IPS-15b (cell line): ENCODE measurements around the gene MAEL.
A peak's percentile ranks its signal among the peaks of the same experiment; 100 is the strongest.

Experiments
- H3K27me3 ChIP-seq: one replicate; pipeline ENCODE4 v1.6.1; 2013; ENCODE audit warnings: low read length; ENCODE audit not compliant: control insufficient read depth, insufficient read depth
- H3K36me3 ChIP-seq: one replicate; pipeline ENCODE4 v1.6.1; 2013; ENCODE audit warnings: low read length; ENCODE audit not compliant: control insufficient read depth, insufficient read depth
- H3K4me1 ChIP-seq: one replicate; pipeline ENCODE4 v1.6.1; 2013; ENCODE audit warnings: mild to moderate bottlenecking, low read length; ENCODE audit not compliant: control insufficient read depth, insufficient read depth
- H3K4me3 ChIP-seq: one replicate; pipeline ENCODE4 v1.5.1; 2013; ENCODE audit warnings: low read depth, low read length
- H3K9ac ChIP-seq: one replicate; pipeline ENCODE4 v1.6.1; 2013; ENCODE audit warnings: low read depth, mild to moderate bottlenecking, low read length
- H3K9me3 ChIP-seq: one replicate; pipeline ENCODE4 v1.6.1; 2013; ENCODE audit warnings: mild to moderate bottlenecking, low read length; ENCODE audit not compliant: control insufficient read depth, insufficient read depth

The MAEL gene

DNA sequence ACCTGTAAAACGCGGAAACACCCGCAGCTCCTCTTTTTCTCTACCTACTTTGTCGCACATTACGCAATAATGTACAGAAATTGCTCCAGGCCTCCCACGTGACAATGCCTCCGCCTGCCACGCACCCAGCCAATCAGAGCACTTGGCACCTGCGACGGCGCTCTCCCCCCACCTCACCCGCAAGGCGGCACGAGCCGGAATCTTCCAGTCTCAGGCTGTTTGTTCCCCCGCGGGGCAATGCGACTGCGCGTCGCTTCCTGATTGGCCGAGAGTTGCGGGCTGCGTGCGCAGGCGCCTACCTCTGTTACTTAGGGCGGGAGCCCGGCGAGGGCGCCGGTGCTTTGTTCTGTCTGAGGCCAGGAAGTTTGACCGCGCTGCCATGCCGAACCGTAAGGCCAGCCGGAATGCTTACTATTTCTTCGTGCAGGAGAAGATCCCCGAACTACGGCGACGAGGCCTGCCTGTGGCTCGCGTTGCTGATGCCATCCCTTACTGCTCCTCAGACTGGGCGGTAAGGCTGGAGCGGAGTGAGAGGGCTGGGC, at the start of gene MAEL:
TSS of gene MAEL (plus strand) at position 307 of the 542 bp plus-strand sequence. CDS start at position 380, 73 bp downstream.
- H3K9ac ChIP-seq = no peak within 1 kb of the TSS
- H3K36me3 ChIP-seq = no peaks in the 10 kb centered on the region

DNA sequence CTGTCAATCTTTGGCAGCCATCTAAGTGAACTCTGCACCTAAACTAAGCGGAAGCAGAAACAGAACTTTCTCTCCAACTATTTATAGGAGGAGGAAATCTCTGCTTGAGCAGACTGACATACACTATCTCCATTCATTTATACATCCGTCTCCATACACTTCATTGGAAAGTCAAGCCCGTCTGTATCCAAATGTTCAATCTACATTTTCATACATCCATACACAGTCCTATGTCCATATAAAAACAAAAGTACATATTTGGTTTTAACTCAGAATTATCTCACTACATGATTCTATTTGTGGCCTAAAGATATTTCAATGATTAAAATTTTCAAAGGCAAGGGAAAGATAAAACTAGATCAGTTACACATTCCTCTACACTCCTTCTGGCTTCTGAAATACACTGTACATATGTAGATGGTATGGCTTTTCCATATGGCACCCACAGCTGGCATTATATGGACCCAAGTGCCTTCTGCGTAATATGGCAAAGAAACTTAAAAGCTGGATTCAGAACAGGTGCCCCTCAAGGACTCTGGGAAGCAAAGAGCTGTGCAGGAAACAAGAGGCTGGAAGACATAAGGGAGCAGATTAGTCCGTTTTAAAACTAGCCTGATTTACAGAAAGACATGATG, 49.2 kb upstream of the MAEL start:
- no peaks in the 10 kb centered on the region for H3K4me1 ChIP-seq
- no peak overlapping the region for H3K9ac ChIP-seq
- no peaks in the 10 kb centered on the region for H3K36me3 ChIP-seq
- no peaks in the 10 kb centered on the region for H3K9me3 ChIP-seq
- H3K27me3 ChIP-seq = peaks cover 5% of the 10 kb centered on the region
- H3K4me3 ChIP-seq = no peak overlapping the region

More for the DNA sequence above, at the start of gene MAEL:
- H3K4me1 ChIP-seq = no peaks in the 10 kb centered on the region
- no peaks in the 10 kb centered on the region for H3K27me3 ChIP-seq
- no peaks in the 10 kb centered on the region for H3K9me3 ChIP-seq
- H3K4me3 ChIP-seq = no peak within 1 kb of the TSS

DNA sequence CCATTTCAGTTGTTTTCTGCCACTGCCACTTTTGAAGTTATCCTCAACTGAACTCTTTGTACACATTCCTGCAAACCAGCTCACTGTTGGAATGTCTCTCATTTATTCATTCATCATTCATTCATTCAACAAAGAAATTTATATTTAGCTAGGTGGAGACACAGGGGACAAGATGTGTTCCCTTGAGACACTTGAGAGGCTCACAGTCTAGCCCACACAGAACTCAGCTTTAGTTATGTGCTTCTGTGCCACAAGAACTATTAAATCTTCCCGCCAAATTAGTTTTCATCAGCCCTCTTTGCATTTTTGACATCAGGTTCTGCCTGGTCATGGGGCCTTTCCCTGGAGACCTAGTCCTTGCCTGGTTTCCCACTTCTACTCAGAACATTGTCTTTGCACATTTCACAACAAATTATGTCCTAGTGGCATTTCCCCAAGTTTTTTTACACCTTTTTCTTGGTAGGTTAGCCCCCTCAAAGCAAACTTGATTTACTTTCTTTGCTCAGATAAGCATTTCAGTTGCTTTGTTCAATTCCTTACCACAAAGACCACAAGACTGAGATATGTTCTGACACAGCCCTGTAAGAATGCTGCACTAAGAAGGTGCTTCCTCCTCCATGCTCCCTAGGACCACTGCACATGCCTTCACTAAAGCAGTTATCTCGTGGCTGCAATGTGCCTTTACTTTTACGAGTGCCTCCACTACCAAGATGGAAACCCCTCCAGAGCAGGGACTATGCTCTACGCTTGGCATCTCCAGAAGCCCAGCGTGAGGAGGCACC, 44.7 kb upstream of the MAEL start:
- H3K9me3 ChIP-seq = no peaks in the 10 kb centered on the region
- H3K27me3 ChIP-seq = peaks cover 41% of the 10 kb centered on the region
- H3K4me1 ChIP-seq = no peaks in the 10 kb centered on the region
- H3K4me3 ChIP-seq = no peak overlapping the region
- H3K9ac ChIP-seq = no peak overlapping the region
- H3K36me3 ChIP-seq = no peaks in the 10 kb centered on the region

DNA sequence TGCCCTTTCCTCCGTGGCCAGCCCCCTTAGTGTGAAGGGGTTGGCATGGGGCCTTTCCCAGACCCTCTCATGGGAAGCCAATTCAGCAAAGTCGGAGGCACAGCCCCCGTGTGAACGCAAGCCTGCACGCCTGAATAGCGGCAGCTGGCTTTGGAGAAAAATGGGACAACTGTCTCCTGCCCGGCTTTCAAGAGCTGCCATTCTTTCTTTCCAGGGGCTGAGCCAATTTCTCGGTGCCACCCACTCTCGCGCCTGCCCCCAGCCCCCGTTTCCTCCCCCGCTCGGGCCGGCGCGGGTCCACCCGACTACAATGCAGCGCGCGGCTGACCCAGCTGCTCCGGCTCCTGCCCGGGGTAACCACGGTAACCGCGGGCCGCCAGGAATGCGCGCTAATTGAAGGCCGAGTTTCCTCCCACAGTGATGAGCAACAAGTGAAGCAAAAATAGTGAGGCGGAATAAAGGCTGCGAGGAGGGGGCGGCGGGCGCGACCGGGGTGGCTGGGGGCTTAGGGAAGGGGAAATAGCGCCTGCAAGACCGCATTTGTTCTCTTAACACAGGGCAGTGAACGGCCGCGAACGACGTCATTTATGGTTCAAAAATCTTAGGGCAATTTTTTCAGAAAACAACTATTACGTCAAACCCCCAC, 41.6 kb upstream of the MAEL start:
- Histone ChIP-seq H3K4me3 (peak overlapping the region; percentile 42), H3K9ac (no peak overlapping the region), H3K27me3 (peaks cover 41% of the 10 kb centered on the region), H3K36me3 (no peaks in the 10 kb centered on the region), H3K4me1 (peaks cover 2% of the 10 kb centered on the region), H3K9me3 (no peaks in the 10 kb centered on the region)

DNA sequence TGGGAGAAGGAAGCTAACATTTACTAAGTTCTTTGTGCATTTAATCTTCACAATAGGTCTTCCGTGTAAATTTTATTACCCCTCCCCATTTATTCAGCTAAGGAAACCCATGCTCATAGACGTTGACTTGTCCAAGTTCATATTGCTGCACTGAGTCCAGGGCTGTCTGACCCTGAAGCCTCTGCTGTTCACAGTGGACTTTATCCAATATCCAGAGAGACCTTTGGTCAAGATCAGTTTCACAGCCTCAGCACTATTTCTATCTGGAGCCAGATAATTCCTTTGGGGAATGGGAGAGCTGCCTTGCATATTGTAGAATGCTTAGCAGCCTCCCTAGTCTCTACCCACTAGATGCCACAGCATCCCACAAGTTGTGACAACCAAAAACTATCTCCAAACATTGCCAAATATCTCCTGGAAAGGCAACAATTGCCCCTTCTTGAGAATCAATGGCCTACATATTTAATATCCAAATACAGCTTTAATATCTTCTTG, 40.2 kb upstream of the MAEL start:
- H3K4me3 ChIP-seq = no peak overlapping the region
- H3K27me3 ChIP-seq = peaks cover 39% of the 10 kb centered on the region
- no peak overlapping the region for H3K9ac ChIP-seq

DNA sequence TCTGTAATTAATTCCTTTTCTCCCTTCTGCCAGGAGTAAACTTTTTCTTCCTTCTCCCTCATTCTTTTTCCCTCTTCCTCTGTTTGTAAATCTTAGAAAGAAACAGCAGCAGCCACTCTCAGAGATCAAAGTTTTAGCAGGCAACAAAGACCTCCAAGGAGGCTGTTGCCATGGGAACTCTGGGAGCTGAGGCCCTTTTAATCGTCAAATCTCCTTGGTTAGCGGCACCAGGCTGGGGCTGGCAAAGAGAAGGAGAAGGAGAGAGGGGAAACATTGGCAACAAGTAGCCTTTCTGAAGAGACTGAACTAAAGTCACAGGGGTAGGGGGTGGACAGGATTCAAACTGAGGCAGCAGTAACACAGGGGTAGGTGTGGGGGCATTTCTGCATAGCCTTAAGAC, 38.9 kb upstream of the MAEL start:
- H3K27me3 ChIP-seq = peaks cover 34% of the 10 kb centered on the region
- H3K4me1 ChIP-seq = peaks cover 2% of the 10 kb centered on the region
- no peak overlapping the region for H3K4me3 ChIP-seq
- H3K9me3 ChIP-seq = no peaks in the 10 kb centered on the region
- no peak overlapping the region for H3K9ac ChIP-seq
- H3K36me3 ChIP-seq = no peaks in the 10 kb centered on the region

More for the DNA sequence above, 40.2 kb upstream of the MAEL start:
- Histone ChIP-seq H3K9me3 (no peaks in the 10 kb centered on the region), H3K36me3 (no peaks in the 10 kb centered on the region), H3K4me1 (peaks cover 2% of the 10 kb centered on the region)

DNA sequence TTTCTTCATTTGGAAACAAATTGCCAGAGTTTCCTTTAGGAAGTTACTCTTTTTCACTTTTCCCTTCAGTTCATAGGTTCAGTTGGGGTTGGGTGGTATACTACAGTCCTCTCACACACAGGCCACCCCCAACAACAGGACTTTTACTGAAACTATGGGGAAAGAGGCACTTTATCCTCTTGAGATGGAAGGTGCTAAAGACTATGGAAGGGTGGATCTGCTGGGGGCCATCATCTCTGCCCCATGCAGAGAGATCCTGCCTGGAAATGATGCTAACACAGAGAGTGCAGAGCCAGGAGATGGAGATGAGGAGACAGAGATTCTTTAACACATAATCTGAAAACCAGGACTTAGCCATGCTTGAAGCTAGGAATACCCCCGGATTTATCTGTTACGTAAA, 38.0 kb upstream of the MAEL start:
- H3K9me3 ChIP-seq = no peaks in the 10 kb centered on the region
- peaks cover 27% of the 10 kb centered on the region for H3K27me3 ChIP-seq
- H3K4me3 ChIP-seq = no peak overlapping the region
- peaks cover 2% of the 10 kb centered on the region for H3K4me1 ChIP-seq
- no peak overlapping the region for H3K9ac ChIP-seq
- H3K36me3 ChIP-seq = no peaks in the 10 kb centered on the region

DNA sequence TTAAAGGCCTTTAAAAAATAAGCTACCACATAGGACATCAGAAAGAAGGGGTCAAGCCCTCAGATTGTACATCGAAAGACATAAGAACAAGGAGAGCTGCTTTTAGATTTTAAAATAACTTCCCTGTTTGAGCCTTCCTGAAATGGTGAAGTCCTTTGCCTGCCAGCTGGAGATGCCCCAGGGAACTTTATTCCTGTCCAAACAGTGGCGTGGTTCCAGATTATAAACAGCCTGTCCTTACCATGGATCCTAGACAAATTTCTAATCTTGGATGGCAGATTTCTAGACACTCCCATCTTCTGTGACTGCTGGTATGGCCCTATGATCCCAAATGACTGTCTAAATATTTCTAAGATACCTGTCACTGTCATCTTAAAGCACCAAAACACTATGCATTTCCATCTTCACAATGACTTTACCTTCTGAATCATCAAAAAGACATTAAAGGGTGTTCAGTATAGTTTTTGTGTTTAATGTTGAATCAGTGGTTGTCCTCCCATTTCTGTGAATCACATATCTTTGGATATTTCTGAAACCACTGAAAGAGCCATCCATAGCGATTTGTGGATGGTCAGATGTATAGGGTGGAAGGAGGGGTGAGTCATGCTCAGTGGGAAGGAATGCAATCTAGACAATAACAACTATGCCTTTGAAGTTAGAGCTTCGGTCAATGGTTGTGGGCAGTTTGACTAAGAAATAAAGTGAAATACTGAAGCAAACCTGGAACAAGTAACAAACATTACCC, 36.9 kb upstream of the MAEL start:
- Histone ChIP-seq H3K27me3 (peaks cover 16% of the 10 kb centered on the region), H3K9ac (no peak overlapping the region), H3K9me3 (no peaks in the 10 kb centered on the region), H3K36me3 (no peaks in the 10 kb centered on the region), H3K4me1 (peaks cover 2% of the 10 kb centered on the region), H3K4me3 (no peak overlapping the region)

DNA sequence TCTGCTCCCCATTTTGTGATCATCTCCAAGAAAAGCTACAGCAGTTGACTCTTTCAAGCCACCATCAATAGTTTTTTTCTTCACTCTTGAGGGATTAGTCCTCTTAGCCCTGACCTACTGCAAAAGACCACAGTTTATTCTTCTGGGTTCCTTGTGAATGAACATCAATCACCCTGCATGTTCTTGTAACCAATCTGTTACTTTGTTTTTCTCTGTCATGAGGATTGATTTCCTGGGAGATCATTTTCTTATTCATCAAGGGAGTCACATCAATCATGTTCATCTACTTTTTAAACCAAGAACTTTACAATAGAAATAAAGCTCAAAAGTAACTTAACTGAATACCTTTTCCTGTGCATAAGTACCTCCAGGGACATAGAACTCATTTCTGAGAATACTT, 35.6 kb upstream of the MAEL start:
- H3K4me3 ChIP-seq = no peak overlapping the region
- no peaks in the 10 kb centered on the region for H3K36me3 ChIP-seq
- no peaks in the 10 kb centered on the region for H3K9me3 ChIP-seq
- H3K27me3 ChIP-seq = peaks cover 6% of the 10 kb centered on the region
- peaks cover 2% of the 10 kb centered on the region for H3K4me1 ChIP-seq
- H3K9ac ChIP-seq = no peak overlapping the region

DNA sequence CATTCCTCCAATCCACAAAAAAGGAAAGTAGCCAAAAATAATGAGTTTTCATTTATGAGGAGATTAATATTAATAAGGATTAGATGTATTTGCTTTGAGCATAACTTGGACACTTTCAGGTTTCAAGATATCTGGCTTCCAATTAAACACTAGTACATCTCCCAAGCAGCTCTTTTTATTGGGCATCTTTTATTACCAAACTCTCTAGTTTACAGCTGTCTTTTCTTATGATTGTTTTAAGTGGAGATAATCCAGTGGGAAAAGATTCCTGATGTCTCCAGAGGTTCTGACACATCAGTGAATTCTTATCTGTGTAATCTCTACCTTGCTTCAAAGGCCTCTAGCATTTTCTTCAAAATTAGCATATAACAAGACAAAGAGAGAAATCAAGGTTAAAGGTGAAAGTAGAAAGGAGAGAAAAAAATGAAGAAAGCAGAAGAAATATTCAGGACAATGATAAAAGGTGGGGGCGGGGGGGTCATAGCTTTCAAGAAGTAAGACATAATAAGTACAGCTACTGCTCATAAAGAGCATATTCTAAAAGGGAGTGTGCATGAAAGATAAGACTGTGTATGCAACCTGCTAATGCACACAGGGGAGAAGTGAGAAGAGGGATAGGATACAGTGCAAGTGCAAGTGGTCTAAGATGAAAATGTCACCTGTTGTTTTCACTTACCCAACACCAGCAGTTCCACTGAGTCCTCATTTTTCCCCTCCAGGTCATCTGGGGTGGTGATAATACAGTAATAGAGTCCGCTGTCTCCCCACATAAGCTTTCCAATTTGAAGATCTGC, 32.8 kb upstream of the MAEL start:
- H3K9me3 ChIP-seq = no peaks in the 10 kb centered on the region
- peaks cover 2% of the 10 kb centered on the region for H3K4me1 ChIP-seq
- no peak overlapping the region for H3K4me3 ChIP-seq
- no peaks in the 10 kb centered on the region for H3K36me3 ChIP-seq
- no peak overlapping the region for H3K9ac ChIP-seq
- H3K27me3 ChIP-seq = no peaks in the 10 kb centered on the region
